Activated CD4-positive, alpha-beta T cell treated with anti-CD3 and anti-CD28 coated beads for 36 hours (primary cell): Measurements from ENCODE around the gene GSTM5. TPM values are rescaled to one million over a fixed set of nuclear protein-coding genes. Genes with fewer than 3 reads are reported as not detected.
"Not testable (repeated sequence)": the region's sequence is repeated elsewhere in the genome, so short reads cannot be mapped to it uniquely, and the experiment has no call there.

Experiments
- ATAC-seq: fragments of 200-7000 bp; cut with Tn5 transposase; one replicate; pipeline ENCODE4 v1.10.0; 2021; ENCODE audit warnings: mild to moderate bottlenecking, moderate library complexity
- CTCF ChIA-PET: fragments of 350-600 bp; sonication (Branson Sonifier 250); formaldehyde crosslinking; loops from one replicate; lab custom pipeline; 2021; ENCODE audit warnings: antibody characterized with exemption; lab: Charles Lee
- POLR2A ChIA-PET: fragments of 350-600 bp; sonication (Branson Sonifier 250); formaldehyde crosslinking; loops from one replicate; lab custom pipeline; 2021; ENCODE audit warnings: antibody characterized with exemption, inconsistent platforms; lab: Charles Lee
- DNase-seq: peaks from one replicate; pipeline ENCODE4 v3.0.0-alpha.2; 2020
- H3K27ac Mint-ChIP-seq: one replicate; pipeline ENCODE4 v1.8.0; 2021; ENCODE audit warnings: mixed read lengths
- H3K27me3 Mint-ChIP-seq: one replicate; pipeline ENCODE4 v1.8.0; 2021; ENCODE audit warnings: mixed read lengths
- H3K36me3 Mint-ChIP-seq: one replicate; pipeline ENCODE4 v1.8.0; 2021; ENCODE audit warnings: low read depth, mixed read lengths
- H3K4me1 Mint-ChIP-seq: one replicate; pipeline ENCODE4 v1.8.0; 2021; ENCODE audit warnings: mixed read lengths
- H3K4me3 Mint-ChIP-seq: one replicate; pipeline ENCODE4 v1.8.0; 2021; ENCODE audit warnings: mild to moderate bottlenecking, moderate library complexity, mixed read lengths
- H3K9me3 Mint-ChIP-seq: one replicate; pipeline ENCODE4 v1.8.0; 2021; ENCODE audit warnings: low read depth, mixed read lengths
- intact Hi-C, 2 experiments: fragments of 100-400 bp; cut with DNase I in 1 of 2; cut with micrococcal nuclease in 1 of 2; formaldehyde crosslinking; loops; one replicate each; pipeline versions ENCODE4 v1.14.2 to v1.15.1; 2022 to 2024; cut with DNase I, micrococcal nuclease
- total RNA-seq, 2 experiments: library from RNA; stranded (reverse); gene quantifications; one replicate each; pipeline ENCODE4 v1.2.3, GENCODE V29; 2021

The GSTM5 gene
- total RNA-seq, 2 experiments from 2014 or later: 0.25 to 0.54 TPM

DNA sequence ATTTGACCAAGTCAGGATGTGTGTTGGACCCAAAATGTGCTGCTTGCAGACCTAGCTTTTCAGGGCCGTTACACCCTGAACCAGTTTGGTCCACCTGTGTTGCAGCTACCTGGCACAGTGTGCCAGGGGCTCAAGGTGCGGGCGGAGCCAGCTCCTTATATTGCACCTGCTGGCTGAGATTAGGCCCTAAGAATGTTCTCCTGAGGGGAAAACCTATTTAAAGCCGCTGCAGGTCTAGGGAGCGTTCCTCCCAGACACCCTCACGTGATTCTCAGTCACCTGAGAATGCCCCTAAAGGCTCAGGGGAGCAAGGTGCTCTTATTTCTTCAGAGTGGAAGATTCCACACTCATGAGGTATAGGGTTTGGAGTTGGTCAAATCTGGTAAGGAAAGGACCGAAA, 16.8 kb downstream of the GSTM5 start:
- no peak for ATAC-seq
- intact Hi-C loops: no loop called here
- peaks cover 2% of the 10 kb centered on the region for H3K36me3 Mint-ChIP-seq

DNA sequence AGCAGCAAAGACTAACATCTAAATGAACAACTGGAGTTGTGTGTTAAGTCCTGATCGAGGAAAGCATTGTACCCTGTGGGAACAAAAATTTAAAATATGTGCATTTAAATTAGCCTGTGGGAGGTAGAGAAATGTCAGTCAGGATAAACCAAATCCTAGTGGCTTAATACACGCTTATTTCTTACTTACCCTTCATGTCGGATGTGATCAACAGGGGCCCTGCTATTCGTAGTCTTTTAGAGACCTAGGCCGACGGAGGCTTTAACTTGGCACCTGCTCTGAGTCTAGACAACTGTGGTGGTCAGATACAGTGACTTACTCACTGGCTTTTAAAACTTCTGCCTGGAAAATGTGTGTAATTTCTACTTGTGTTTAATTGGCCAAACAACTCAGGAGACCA, 18.6 kb downstream of the GSTM5 start:
- intact Hi-C loops: no loop called here
- ChIA-PET CTCF (no interaction called here), POLR2A (no interaction called here)
- no peak overlapping the region for H3K4me3 Mint-ChIP-seq
- no peak overlapping the region for H3K27ac Mint-ChIP-seq
- H3K9me3 Mint-ChIP-seq: no peaks in the 10 kb centered on the region
- no peak for ATAC-seq
- peaks cover 10% of the 10 kb centered on the region for H3K36me3 Mint-ChIP-seq
- no peak for DNase-seq
- H3K27me3 Mint-ChIP-seq: no peaks in the 10 kb centered on the region
- no peaks in the 10 kb centered on the region for H3K4me1 Mint-ChIP-seq

More for the DNA sequence above, 16.8 kb downstream of the GSTM5 start:
- Mint-ChIP-seq H3K27ac (no peak overlapping the region), H3K27me3 (no peaks in the 10 kb centered on the region), H3K9me3 (no peaks in the 10 kb centered on the region), H3K4me3 (no peak overlapping the region), H3K4me1 (no peaks in the 10 kb centered on the region)
- no peak for DNase-seq
- ChIA-PET CTCF (interaction anchor here (0.6 to 0.8 kb wide), 2 partner anchors 20 to 420 kb away, joined by 3 read pairs; no protein-coding TSS in a partner anchor), POLR2A (no interaction called here)

DNA sequence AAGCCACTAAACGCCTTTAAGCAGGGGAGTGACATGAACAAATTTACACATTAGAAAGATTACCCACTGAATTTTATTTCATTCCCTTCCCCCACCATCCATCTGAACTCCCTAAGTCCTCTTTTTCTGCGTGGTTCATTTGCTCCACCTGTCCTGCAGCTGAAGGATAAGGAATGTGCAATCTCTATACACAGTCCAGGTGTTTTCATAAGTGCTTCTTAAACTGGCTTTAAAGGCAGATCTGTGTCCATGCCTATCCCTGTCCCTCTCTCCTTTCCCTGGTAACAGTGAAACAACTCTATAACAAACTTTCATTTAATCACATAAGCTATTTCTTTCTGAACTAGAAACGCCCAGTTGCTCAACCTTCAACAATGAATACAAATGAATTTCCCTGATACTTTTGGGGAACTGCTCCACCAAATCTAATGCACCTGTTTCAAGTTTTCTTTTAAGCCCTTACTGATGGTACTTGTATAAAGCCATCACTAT, 20.4 kb downstream of the GSTM5 start:
- no peaks in the 10 kb centered on the region for H3K4me1 Mint-ChIP-seq
- ChIA-PET POLR2A (no interaction called here), CTCF (interaction anchor here (0.6 kb wide), 1 partner anchor 570 kb away, joined by 5 read pairs; no protein-coding TSS in a partner anchor)
- H3K27ac Mint-ChIP-seq: no peak overlapping the region
- H3K36me3 Mint-ChIP-seq: peaks cover 20% of the 10 kb centered on the region
- DNase-seq (no peak), ATAC-seq (no peak)
- H3K27me3 Mint-ChIP-seq: no peaks in the 10 kb centered on the region
- intact Hi-C loops: no loop called here
- no peak overlapping the region for H3K4me3 Mint-ChIP-seq
- H3K9me3 Mint-ChIP-seq: no peaks in the 10 kb centered on the region

DNA sequence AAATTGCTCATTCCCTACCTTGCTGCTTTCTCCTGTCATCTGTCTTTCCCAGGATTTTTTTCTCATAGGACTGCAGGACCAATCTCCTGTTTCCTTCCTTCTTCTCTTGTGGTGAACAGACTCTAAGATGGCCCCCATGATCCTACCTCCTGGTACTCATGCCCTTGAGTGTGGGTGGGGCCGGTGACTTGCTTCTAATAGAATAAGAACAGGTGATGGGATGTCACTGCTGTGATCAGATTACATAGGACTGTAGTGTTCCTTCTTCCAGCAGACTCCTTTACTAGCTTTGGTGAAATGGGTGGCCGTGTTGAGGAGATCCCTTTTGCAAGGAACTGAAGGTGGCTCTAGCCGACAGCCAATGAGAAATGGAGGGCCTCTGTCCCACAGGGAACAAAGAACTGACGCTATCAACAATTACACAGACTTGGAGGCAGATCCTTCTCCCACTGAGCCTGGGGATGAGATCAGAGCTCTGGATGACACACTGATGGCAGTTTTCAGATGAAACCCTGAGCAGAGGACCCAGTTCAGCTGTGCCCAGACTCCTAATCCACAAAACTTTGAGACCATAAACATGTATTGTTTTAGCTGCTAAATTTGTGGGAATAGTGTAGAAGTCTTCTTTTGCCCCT, 21.3 kb downstream of the GSTM5 start:
- DNase-seq: no peak
- Mint-ChIP-seq H3K36me3 (peaks cover 29% of the 10 kb centered on the region), H3K27ac (no peak overlapping the region), H3K4me3 (no peak overlapping the region), H3K4me1 (peaks cover 2% of the 10 kb centered on the region), H3K27me3 (no peaks in the 10 kb centered on the region), H3K9me3 (no peaks in the 10 kb centered on the region)
- CTCF ChIA-PET: interaction anchor here (0.9 to 1.2 kb wide), 3 partner anchors 16 to 94 kb away, joined by 3 to 5 read pairs (median 4); no protein-coding TSS in a partner anchor
- POLR2A ChIA-PET: no interaction called here
- ATAC-seq: no peak
- intact Hi-C loops: no loop called here

DNA sequence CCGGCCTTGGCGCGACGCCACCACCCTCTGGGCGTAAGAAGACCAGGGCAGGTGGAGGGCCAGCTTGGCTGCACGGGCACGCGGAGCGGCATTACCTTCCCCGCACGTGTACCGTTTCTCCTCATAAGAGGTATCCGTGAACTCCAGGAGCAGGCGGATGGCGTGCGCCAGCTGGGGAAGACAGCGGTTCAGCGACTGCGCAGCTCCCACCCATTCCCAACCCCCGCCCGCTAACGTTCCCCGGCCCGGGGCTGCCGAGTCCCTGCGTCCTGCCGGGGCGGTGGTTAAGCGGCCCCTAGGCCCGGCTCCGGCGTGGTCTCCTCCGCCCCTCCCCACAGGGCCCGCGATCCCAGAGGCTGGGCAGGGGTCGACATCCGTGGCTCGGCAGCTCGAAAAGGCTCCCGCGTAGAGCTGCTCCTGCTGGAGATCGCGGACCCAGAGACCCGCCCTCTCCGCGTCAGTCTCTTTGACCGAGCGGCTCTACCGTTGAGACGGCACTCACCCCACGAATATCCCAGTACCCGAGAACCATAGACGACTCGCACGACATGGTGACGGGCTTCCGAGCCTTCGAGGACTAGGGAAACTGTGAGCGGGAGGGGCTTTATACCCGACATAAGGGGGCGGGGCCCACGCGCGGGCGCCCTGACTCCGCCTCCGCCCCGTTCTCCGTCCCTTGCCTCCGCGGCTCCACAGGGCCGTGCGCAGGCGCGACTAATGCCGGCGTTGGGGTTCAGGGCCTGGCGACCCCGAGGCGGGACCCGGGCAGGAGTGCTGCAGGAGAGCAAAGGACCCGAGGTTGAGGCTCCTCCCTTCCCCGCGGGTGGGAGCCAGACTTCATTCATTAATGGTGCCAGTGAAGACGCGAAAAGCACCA, 27.9 kb downstream of the GSTM5 start:
- Mint-ChIP-seq H3K9me3 (no peaks in the 10 kb centered on the region), H3K27ac (peak overlapping the region; percentile 79), H3K27me3 (peaks cover 1% of the 10 kb centered on the region), H3K36me3 (peaks cover 22% of the 10 kb centered on the region), H3K4me1 (peaks cover 16% of the 10 kb centered on the region), H3K4me3 (peak overlapping the region; percentile 82)
- POLR2A ChIA-PET: no interaction called here
- DNase-seq (peak; percentile 92), ATAC-seq (peak; percentile 99)
- intact Hi-C loops: loop anchor here (1.0 to 5.0 kb wide), 6 partner anchors 53 to 244 kb away; partner anchors contain the start of genes GSTM1 (in 2 of the 2), AHCYL1 (in 1 of the 2), GNAI3 (in 1 of the 2) and GSTM4 (in 1 of the 2)
- CTCF ChIA-PET: interaction anchor here (0.6 to 2.1 kb wide), 9 partner anchors 10 to 320 kb away, joined by 3 to 11 read pairs (median 3); partner anchors contain the start of genes AHCYL1 and GSTM1

DNA sequence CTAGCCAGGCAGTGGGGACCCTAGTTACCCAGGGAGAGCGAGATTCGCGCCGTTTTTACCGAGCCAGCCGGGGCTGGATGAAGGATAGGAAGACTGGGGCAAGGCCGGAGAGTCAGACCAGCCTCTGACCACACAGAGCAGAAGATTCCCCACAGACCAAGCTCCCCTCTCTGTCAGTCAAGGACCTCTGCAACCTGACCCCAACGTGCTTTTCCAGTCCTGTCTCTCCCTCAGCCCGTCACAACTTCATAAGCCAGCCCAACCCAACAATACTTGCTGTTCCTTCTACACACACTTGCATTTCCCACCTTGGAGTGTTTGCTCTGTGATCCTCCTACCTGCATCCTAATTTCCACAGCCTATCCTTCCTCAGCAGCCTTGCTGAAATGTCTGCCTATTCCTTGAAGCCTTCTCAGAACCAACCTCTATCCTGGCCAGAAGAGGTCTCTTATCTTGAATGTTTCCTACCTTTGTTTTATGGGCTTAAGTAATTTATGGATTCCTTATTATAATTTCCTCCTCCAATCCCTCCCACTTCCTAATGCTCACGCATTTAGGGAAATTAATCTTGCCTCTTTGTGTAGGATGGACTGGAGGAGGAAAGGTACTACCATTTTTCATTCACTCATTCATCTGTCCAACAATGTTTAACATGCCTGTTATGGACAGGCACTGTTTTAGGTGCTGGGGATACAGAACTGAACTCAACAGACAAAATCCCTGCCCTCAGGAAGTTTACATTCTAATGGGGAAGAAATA, 28.7 kb downstream of the GSTM5 start, which contains the start of gene GSTM3:
TSS of gene GSTM3 (minus strand) at position 424 of the 759 bp plus-strand sequence. CDS start 751 bp downstream, outside the sequence.
- Mint-ChIP-seq H3K27me3 (peaks cover 1% of the 10 kb centered on the region), H3K9me3 (no peaks in the 10 kb centered on the region), H3K4me3 (peak within 1 kb of the TSS; percentile 82), H3K4me1 (peaks cover 16% of the 10 kb centered on the region), H3K27ac (peak within 1 kb of the TSS; percentile 79), H3K36me3 (peaks cover 19% of the 10 kb centered on the region)
- CTCF ChIA-PET: interaction anchor here (0.6 to 2.1 kb wide), 10 partner anchors 9 to 932 kb away, joined by 3 to 11 read pairs (median 4); partner anchors contain the start of genes AHCYL1 and GSTM1
- DNase-seq (no peak), ATAC-seq (peak; percentile 3)
- POLR2A ChIA-PET: no interaction called here
- intact Hi-C loops: loop anchor here (1.0 to 5.0 kb wide), 6 partner anchors 53 to 244 kb away; partner anchors contain the start of genes GSTM1 (in 2 of the 2), AHCYL1 (in 1 of the 2), GNAI3 (in 1 of the 2) and GSTM4 (in 1 of the 2)

DNA sequence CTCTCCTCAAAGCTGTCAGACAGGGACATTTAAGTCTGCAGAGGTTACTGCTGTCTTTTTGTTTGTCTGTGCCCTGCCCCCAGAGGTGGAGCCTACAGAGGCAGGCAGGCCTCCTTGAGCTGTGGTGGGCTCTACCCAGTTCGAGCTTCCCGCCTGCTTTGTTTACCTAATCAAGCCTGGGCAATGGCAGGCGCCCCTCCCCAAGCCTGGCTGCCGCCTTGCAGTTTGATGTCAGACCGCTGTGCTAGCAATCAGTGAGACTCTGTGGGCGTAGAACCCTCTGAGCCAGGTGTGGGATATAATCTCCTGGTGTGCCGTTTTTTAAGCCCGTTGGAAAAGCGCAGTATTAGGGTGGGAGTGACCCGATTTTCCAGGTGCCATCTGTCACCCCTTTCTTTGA, 36.3 kb downstream of the GSTM5 start:
- H3K4me3 Mint-ChIP-seq, ATAC-seq, POLR2A ChIA-PET, H3K9me3 Mint-ChIP-seq, intact Hi-C loops, H3K27ac Mint-ChIP-seq, DNase-seq, H3K4me1 Mint-ChIP-seq, H3K36me3 Mint-ChIP-seq: not testable (repeated sequence)
- CTCF ChIA-PET: interaction anchor here (2.9 kb wide), 1 partner anchor 108 kb away, joined by 17 read pairs; no protein-coding TSS in a partner anchor
- H3K27me3 Mint-ChIP-seq: peaks cover 16% of the 10 kb centered on the region

DNA sequence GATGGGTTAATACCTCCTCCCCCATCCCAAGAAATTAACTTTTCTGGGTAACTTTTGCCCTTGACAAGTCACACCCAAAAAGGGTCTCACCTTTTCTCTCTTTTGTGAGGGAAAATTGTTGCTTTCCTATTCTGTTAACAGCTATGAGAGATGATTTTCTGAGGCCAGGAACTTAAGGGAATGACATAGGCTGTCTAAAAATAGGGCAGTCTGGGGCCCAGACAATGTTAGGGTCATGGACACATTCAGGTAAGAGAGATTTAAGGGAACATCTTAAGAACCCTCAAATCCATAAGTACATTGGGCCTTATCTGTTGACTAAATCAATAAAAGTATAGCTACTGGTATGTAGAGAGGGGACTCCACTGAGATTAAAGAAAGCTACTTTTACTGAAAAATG, 37.2 kb downstream of the GSTM5 start:
- Mint-ChIP-seq H3K36me3 (no peaks in the 10 kb centered on the region), H3K4me3 (no peak overlapping the region), H3K27ac (no peak overlapping the region), H3K27me3 (peaks cover 16% of the 10 kb centered on the region), H3K9me3 (no peaks in the 10 kb centered on the region), H3K4me1 (no peaks in the 10 kb centered on the region)
- ATAC-seq: no peak
- intact Hi-C loops: no loop called here
- no peak for DNase-seq
- POLR2A ChIA-PET: no interaction called here
- CTCF ChIA-PET: interaction anchor here (0.6 to 2.9 kb wide), 5 partner anchors 10 to 235 kb away, joined by 3 to 17 read pairs (median 3); partner anchors contain the start of gene AHCYL1

DNA sequence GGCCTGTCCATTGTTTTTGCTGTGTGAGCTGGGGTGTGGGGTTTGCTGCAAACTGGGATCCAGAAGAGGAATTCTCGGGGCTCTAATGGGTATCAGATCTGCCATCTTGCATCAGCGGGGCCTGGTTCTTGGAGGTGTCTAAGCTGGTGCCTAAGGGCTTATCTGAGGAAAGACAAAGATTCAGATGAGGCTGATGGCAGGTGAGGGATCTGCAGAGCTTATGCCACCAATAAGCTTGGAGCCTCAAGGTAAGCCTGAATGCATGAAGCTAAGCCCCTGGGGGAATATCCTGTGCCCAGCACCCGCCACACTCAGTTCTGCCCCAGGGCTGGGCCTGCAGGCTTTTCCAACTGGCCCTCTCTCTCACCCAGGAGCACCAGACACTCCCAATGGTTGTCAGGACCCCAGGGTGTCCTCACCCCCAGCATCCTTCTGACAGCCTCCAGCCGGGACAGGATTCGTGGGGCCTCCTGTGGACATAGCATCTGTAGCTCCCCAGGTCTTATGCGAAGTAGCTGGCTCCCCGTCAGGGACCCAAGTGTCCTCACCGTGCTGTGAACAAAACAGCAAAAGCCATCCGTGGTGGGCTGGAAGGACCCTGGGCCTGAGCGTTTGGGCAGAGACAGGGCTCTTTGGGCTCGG, 38.3 kb downstream of the GSTM5 start:
- CTCF ChIA-PET: interaction anchor here (0.7 to 2.9 kb wide), 4 partner anchors 11 to 210 kb away, joined by 3 to 17 read pairs (median 4); no protein-coding TSS in a partner anchor
- Mint-ChIP-seq H3K4me1 (no peaks in the 10 kb centered on the region), H3K27me3 (peaks cover 16% of the 10 kb centered on the region), H3K9me3 (no peaks in the 10 kb centered on the region), H3K4me3 (no peak overlapping the region), H3K27ac (no peak overlapping the region), H3K36me3 (no peaks in the 10 kb centered on the region)
- intact Hi-C loops: no loop called here
- no peak for DNase-seq
- no peak for ATAC-seq
- POLR2A ChIA-PET: interaction anchor here (0.6 kb wide), 1 partner anchor 281 kb away, joined by 6 read pairs; no protein-coding TSS in a partner anchor

DNA sequence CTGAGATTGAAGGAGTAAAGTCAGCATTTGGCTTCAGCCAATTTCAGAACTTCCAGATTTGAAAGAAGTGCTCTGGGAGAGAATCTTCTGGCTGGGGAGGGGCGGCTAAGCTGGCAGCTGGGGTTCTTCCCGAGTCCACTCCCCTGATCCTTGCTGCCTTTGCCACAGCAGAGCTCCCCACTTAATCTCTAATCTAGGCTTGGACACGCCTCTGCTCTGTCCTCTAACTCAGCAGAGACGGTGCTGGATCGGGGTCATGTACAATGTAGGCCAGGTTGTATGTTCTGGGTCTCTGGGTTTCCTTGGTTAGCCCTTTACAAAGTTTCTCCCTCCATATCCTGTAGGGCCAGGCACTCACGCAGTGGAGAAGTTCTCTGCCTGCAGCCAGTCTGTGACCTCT, 38.9 kb downstream of the GSTM5 start:
- no peaks in the 10 kb centered on the region for H3K36me3 Mint-ChIP-seq
- H3K27ac Mint-ChIP-seq: no peak overlapping the region
- ChIA-PET CTCF (interaction anchor here (0.7 to 2.9 kb wide), 3 partner anchors 111 to 209 kb away, joined by 3 to 17 read pairs (median 3); no protein-coding TSS in a partner anchor), POLR2A (no interaction called here)
- no peak overlapping the region for H3K4me3 Mint-ChIP-seq
- no peaks in the 10 kb centered on the region for H3K4me1 Mint-ChIP-seq
- intact Hi-C loops: no loop called here
- ATAC-seq (no peak), DNase-seq (no peak)
- no peaks in the 10 kb centered on the region for H3K9me3 Mint-ChIP-seq
- H3K27me3 Mint-ChIP-seq: peaks cover 16% of the 10 kb centered on the region
